AML-193 (cell line): Measurements from ENCODE around the gene KDM4C.
"Not testable (repeated sequence)": the region's sequence is repeated elsewhere in the genome, so short reads cannot be mapped to it uniquely, and the experiment has no call there.

Experiments used
- DNase-seq, 2 experiments: peaks; one replicate each; lab custom pipeline; 2025; lab: John Stamatoyannopoulos, UW

KDM4C gene

GRCh38 chr9:6757456-6758247 is at the start of gene KDM4C:
Gene KDM4C, plus strand, starts transcription at chr9:6757973. Its CDS starts 35,016 bp downstream, at chr9:6792989.
- peak; percentile 87 for DNase-seq

GRCh38 chr9:6708732-6709131 is 49.0 kb upstream of the KDM4C start:
- DNase-seq, result no peak

GRCh38 chr9:6711403-6711802 is 46.4 kb upstream of the KDM4C start:
- no peak for DNase-seq

GRCh38 chr9:6712041-6712440 is 45.7 kb upstream of the KDM4C start:
- DNase-seq, result no peak

- DNase-seq, result peak; percentile 9 to 21
These were observed 43.6 kb upstream of the KDM4C start for GRCh38 chr9:6714176-6714575.

GRCh38 chr9:6715153-6715754 is 42.5 kb upstream of the KDM4C start:
- DNase-seq, result not testable (repeated sequence)

GRCh38 chr9:6715755-6716643 is 41.8 kb upstream of the KDM4C start:
- peak; percentile 64 to 70 for DNase-seq

- no peak for DNase-seq
These were observed 41.0 kb upstream of the KDM4C start for GRCh38 chr9:6716766-6717165.

GRCh38 chr9:6723881-6724420 is 33.8 kb upstream of the KDM4C start:
- no peak for DNase-seq

- DNase-seq, result no peak
These were observed 24.5 kb upstream of the KDM4C start for GRCh38 chr9:6733257-6733656.

GRCh38 chr9:6733831-6734230 is 23.9 kb upstream of the KDM4C start:
- no peak for DNase-seq

GRCh38 chr9:6735422-6735821 is 22.4 kb upstream of the KDM4C start:
- DNase-seq, result no peak

- peak; percentile 7 to 10 for DNase-seq
These were observed 18.6 kb upstream of the KDM4C start for GRCh38 chr9:6739218-6739617.

GRCh38 chr9:6748861-6749260 is 8.9 kb upstream of the KDM4C start:
- not testable (repeated sequence) for DNase-seq

- DNase-seq, result not testable (repeated sequence)
These were observed 2.9 kb upstream of the KDM4C start for GRCh38 chr9:6754861-6755260.

GRCh38 chr9:6757132-6757455 is 679 bp upstream of the KDM4C start:
- DNase-seq, result peak in 1 of 2 experiments; percentile 76

GRCh38 chr9:6758248-6758497 is 400 bp downstream of the KDM4C start:
- DNase-seq, result no peak

GRCh38 chr9:6758498-6759184 is 868 bp downstream of the KDM4C start:
- peak in 1 of 2 experiments; percentile 53 for DNase-seq

- peak; percentile 79 to 81 for DNase-seq
These were observed 1.6 kb downstream of the KDM4C start for GRCh38 chr9:6759185-6759977.

GRCh38 chr9:6761306-6761705 is 3.5 kb downstream of the KDM4C start:
- DNase-seq, result no peak

GRCh38 chr9:6763244-6763643 is 5.5 kb downstream of the KDM4C start:
- DNase-seq, result no peak
